ENCODE data around the gene ETS2.

DNA sequence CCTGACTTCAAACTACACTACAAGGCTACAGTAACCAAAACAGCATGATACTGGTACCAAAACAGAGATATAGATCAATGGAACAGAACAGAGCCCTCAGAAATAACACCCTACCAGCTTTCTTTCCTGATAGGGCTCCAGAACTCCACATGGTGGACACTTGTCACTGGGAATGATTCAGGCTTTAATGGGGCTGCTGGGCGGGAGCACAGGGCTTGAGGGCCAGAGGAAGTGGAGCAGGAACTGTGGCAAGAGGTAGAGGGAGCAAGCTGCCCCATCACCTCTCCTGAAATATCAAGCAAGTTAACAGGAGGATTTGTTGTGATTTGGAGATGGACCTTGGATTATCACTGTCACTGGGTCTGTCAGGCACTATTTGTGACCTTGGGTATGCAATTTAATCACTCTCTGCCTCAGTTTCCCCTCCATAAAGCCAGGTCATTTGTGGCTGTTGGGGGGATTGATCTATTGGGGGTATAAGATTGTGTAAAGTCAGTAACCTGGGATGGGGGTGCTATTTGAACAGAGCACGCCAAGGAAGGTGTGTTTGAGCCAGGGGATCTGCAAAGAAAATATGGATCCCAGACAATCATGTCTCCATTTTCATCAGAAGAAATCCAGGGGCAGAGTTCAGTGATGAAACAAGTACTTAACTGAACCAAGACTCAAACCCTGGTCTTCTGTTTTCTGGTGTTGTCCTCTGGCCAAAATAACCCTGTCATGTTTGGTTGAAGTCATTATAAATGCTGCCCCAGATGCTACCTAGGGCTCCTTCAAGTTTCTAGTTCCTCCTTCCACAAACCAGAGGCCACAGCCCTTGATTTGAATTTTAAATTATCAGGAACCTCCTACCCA, 25.2 kb downstream of the ETS2 start:
- TF ChIP-seq, protein P1, sequence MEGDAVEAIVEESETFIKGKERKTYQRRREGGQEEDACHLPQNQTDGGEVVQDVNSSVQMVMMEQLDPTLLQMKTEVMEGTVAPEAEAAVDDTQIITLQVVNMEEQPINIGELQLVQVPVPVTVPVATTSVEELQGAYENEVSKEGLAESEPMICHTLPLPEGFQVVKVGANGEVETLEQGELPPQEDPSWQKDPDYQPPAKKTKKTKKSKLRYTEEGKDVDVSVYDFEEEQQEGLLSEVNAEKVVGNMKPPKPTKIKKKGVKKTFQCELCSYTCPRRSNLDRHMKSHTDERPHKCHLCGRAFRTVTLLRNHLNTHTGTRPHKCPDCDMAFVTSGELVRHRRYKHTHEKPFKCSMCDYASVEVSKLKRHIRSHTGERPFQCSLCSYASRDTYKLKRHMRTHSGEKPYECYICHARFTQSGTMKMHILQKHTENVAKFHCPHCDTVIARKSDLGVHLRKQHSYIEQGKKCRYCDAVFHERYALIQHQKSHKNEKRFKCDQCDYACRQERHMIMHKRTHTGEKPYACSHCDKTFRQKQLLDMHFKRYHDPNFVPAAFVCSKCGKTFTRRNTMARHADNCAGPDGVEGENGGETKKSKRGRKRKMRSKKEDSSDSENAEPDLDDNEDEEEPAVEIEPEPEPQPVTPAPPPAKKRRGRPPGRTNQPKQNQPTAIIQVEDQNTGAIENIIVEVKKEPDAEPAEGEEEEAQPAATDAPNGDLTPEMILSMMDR (IDR thresholded peaks at IDR 0.05), result no peak
- no peak for TF ChIP-seq ZFX (IDR thresholded peaks at IDR 0.05; ENCODE audit: borderline replicate concordance)
